ENCODE measurements around the gene RBM19.

RBM19 gene

DNA sequence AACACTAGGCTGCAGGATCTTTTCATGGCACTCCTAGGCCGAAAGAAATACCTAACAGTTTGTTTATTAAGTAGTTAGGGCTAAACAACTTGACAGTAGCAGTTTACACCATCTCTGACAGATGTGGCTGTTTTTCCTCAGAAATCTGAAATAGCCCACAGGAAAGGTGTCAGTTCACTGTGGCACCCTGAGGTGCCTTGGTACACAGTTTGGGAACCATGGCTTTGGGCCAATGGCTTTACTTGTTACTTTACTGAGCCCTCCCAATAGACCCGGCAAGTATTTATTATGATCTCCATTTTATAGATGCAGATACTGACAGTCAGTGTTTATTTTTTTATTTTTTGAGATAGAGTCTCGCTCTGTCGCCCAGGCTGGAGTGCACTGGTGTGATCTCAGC is 69.3 kb downstream of the RBM19 start:
- no peaks in the 10 kb centered on the region for H3K36me3 ChIP-seq (ENCODE audit: control insufficient read depth, low read length)
- H3K4me1 ChIP-seq (ENCODE audit: control insufficient read depth, low read length): no peaks in the 10 kb centered on the region
- no peaks in the 10 kb centered on the region for H3K27me3 ChIP-seq (ENCODE audit: control insufficient read depth, low read length)
- H3K9me3 ChIP-seq (ENCODE audit: control insufficient read depth, insufficient read depth, low read length): no peaks in the 10 kb centered on the region
- H3F3A ChIP-seq (ENCODE audit: control insufficient read depth, insufficient read depth): no peaks in the 10 kb centered on the region
- no peaks in the 10 kb centered on the region for H4K20me1 ChIP-seq (ENCODE audit: control insufficient read depth, insufficient read depth, low read depth, low read length)
- H3K79me2 ChIP-seq (ENCODE audit: control insufficient read depth, low read length): no peaks in the 10 kb centered on the region
- no peak overlapping the region for H3K27ac ChIP-seq (ENCODE audit: low read depth, low read length)
- H3K4me3 ChIP-seq (ENCODE audit: low read length): no peak overlapping the region
- TF ChIP-seq CTCF (IDR thresholded peaks at IDR 0.05; ENCODE audit: low read depth, low read length, poor library complexity, severe bottlenecking): no peak
- no peak for TF ChIP-seq EZH2phosphoT487 (IDR thresholded peaks at IDR 0.05; ENCODE audit: borderline replicate concordance, low read length)
- H3K9me2 ChIP-seq (replicated peaks; ENCODE audit: control insufficient read depth, low read length): no peaks in the 10 kb centered on the region
- no peak overlapping the region for H3K4me2 ChIP-seq (ENCODE audit: low read length)

- Histone ChIP-seq H3K4me1 (ENCODE audit: control insufficient read depth, low read length) (no peaks in the 10 kb centered on the region), H3K9me2 (replicated peaks; ENCODE audit: control insufficient read depth, low read length) (no peaks in the 10 kb centered on the region), H3F3A (ENCODE audit: control insufficient read depth, insufficient read depth) (no peaks in the 10 kb centered on the region), H3K79me2 (ENCODE audit: control insufficient read depth, low read length) (no peaks in the 10 kb centered on the region), H3K4me3 (ENCODE audit: low read length) (no peak overlapping the region), H3K9me3 (ENCODE audit: control insufficient read depth, insufficient read depth, low read length) (no peaks in the 10 kb centered on the region), H3K36me3 (ENCODE audit: control insufficient read depth, low read length) (no peaks in the 10 kb centered on the region), H3K27ac (ENCODE audit: low read depth, low read length) (no peak overlapping the region), H4K20me1 (ENCODE audit: control insufficient read depth, insufficient read depth, low read depth, low read length) (no peaks in the 10 kb centered on the region), H3K4me2 (ENCODE audit: low read length) (no peak overlapping the region), H3K27me3 (ENCODE audit: control insufficient read depth, low read length) (no peaks in the 10 kb centered on the region)
- no peak for TF ChIP-seq CTCF (IDR thresholded peaks at IDR 0.05; ENCODE audit: low read depth, low read length, poor library complexity, severe bottlenecking)
- no peak for TF ChIP-seq EZH2phosphoT487 (IDR thresholded peaks at IDR 0.05; ENCODE audit: borderline replicate concordance, low read length)
Observed at GRCh38 chr12:113896194-113896593, 69.9 kb downstream of the RBM19 start.

DNA sequence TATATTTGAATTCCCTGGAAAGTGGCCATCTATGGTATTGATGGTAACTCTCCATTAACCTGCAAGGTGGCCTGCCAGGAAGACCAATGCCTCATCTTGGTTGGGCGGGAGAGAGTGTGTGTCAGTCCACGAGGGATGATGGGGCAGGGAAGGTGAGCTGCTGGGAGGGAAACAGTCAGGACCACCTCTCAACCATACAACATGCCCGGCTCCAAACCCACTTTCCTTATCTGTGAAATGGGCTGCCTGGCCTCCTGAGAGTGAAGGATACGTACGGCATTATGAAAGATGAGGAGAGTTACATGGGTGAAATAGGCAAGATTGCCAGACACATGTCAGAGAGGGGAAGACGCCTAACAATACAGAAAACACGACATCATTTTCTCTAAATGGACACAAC is 70.9 kb downstream of the RBM19 start:
- no peak overlapping the region for H3K4me3 ChIP-seq (ENCODE audit: low read length)
- H3K9me2 ChIP-seq (replicated peaks; ENCODE audit: control insufficient read depth, low read length): no peaks in the 10 kb centered on the region
- TF ChIP-seq CTCF (IDR thresholded peaks at IDR 0.05; ENCODE audit: low read depth, low read length, poor library complexity, severe bottlenecking) (no peak), EZH2phosphoT487 (IDR thresholded peaks at IDR 0.05; ENCODE audit: borderline replicate concordance, low read length) (no peak)
- no peaks in the 10 kb centered on the region for H3F3A ChIP-seq (ENCODE audit: control insufficient read depth, insufficient read depth)
- no peak overlapping the region for H3K4me2 ChIP-seq (ENCODE audit: low read length)
- H3K79me2 ChIP-seq (ENCODE audit: control insufficient read depth, low read length): no peaks in the 10 kb centered on the region
- H3K27me3 ChIP-seq (ENCODE audit: control insufficient read depth, low read length): no peaks in the 10 kb centered on the region
- H3K9me3 ChIP-seq (ENCODE audit: control insufficient read depth, insufficient read depth, low read length): no peaks in the 10 kb centered on the region
- H3K4me1 ChIP-seq (ENCODE audit: control insufficient read depth, low read length): no peaks in the 10 kb centered on the region
- no peak overlapping the region for H3K27ac ChIP-seq (ENCODE audit: low read depth, low read length)
- no peaks in the 10 kb centered on the region for H4K20me1 ChIP-seq (ENCODE audit: control insufficient read depth, insufficient read depth, low read depth, low read length)
- H3K36me3 ChIP-seq (ENCODE audit: control insufficient read depth, low read length): no peaks in the 10 kb centered on the region

GRCh38 chr12:113894697-113895096 is 71.4 kb downstream of the RBM19 start:
- H3K36me3 ChIP-seq (ENCODE audit: control insufficient read depth, low read length): no peaks in the 10 kb centered on the region
- H3F3A ChIP-seq (ENCODE audit: control insufficient read depth, insufficient read depth): no peaks in the 10 kb centered on the region
- no peak overlapping the region for H3K4me3 ChIP-seq (ENCODE audit: low read length)
- no peak overlapping the region for H3K4me2 ChIP-seq (ENCODE audit: low read length)
- TF ChIP-seq EZH2phosphoT487 (IDR thresholded peaks at IDR 0.05; ENCODE audit: borderline replicate concordance, low read length): no peak
- TF ChIP-seq CTCF (IDR thresholded peaks at IDR 0.05; ENCODE audit: low read depth, low read length, poor library complexity, severe bottlenecking): no peak
- no peaks in the 10 kb centered on the region for H4K20me1 ChIP-seq (ENCODE audit: control insufficient read depth, insufficient read depth, low read depth, low read length)
- H3K27me3 ChIP-seq (ENCODE audit: control insufficient read depth, low read length): no peaks in the 10 kb centered on the region
- H3K79me2 ChIP-seq (ENCODE audit: control insufficient read depth, low read length): no peaks in the 10 kb centered on the region
- no peaks in the 10 kb centered on the region for H3K4me1 ChIP-seq (ENCODE audit: control insufficient read depth, low read length)
- no peak overlapping the region for H3K27ac ChIP-seq (ENCODE audit: low read depth, low read length)
- no peaks in the 10 kb centered on the region for H3K9me3 ChIP-seq (ENCODE audit: control insufficient read depth, insufficient read depth, low read length)
- H3K9me2 ChIP-seq (replicated peaks; ENCODE audit: control insufficient read depth, low read length): no peaks in the 10 kb centered on the region
